RPMI8226 (cell line): ENCODE results near the gene PRR13.
"Not testable (repeated sequence)": the region's sequence is repeated elsewhere in the genome, so short reads cannot be mapped to it uniquely, and the experiment has no call there.

Source experiments
- DNase-seq: peaks from one replicate; pipeline ENCODE4 v3.0.0-alpha.2; 2015

The PRR13 gene, protein sequence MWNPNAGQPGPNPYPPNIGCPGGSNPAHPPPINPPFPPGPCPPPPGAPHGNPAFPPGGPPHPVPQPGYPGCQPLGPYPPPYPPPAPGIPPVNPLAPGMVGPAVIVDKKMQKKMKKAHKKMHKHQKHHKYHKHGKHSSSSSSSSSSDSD

GRCh38 chr12:53441040-53441833 lies at the start of gene PRR13:
TSS of gene PRR13 (plus strand) at chr12:53441734. CDS start at chr12:53442715, 981 bp downstream.
- peak; percentile 99 for DNase-seq

DNA sequence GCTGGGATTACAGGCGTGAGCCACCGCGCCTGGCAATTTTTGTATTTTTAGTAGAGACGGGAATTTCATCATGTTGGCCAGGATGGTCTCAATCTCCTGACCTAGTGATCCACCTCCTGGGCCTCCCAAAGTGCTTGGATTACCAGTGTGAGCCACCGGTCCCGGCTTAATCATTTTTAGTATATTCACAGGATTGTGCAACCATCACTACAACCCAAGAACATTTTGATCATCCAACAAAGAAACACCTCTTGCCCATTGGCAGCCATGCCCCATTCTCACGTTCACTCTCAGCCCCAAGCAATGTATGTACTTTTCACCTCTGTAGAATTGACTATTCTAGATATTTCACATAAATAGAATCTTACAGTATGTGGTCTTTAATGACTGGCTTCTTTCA lies 41.6 kb upstream of the PRR13 start:
- no peak for DNase-seq

DNA sequence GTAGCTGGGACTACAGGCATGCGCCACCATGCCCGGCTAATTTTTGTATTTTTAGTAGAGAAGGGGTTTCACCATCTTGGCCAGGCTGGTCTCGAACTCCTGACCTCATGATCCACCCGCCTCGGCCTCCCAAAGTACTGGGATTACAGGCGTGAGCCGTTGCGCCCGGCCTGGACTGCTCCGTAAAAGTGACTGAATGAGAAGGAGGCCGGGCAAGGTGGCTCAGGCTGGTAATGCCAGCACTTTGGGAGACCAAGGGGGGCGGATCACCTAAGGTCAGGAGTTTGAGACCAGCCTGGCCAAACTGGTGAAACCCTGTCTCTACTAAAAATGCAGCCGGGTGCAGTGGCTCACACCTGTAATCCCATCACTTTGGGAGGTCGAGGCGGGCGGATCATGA lies 39.2 kb upstream of the PRR13 start:
- not testable (repeated sequence) for DNase-seq

DNA sequence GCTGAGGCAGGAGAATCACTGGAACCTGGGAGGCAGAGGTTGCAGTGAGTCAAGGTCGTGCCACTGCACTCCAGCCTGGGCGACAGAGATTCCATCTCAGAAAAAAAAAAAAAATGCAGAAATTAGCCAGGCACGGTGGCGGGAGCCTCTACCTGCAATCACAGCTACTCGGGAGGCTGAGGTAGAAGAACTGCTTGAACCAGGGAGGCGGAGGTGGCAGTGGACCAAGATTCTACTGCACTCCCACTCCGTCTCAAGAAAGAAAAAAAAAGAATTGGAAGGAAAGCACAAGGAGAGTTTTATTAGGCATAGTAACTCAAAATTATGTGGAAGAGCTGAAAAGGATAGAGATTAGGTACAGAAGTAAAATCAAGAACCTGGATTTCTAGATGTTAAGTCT lies 38.7 kb upstream of the PRR13 start:
- DNase-seq = no peak

DNA sequence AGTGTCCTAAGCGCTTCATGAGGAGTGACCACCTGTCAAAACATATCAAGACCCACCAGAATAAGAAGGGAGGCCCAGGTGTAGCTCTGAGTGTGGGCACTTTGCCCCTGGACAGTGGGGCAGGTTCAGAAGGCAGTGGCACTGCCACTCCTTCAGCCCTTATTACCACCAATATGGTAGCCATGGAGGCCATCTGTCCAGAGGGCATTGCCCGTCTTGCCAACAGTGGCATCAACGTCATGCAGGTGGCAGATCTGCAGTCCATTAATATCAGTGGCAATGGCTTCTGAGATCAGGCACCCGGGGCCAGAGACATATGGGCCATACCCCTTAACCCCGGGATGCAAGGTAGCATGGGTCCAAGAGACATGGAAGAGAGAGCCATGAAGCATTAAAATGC lies 30.6 kb upstream of the PRR13 start:
- DNase-seq = no peak

- no peak for DNase-seq
Observed at GRCh38 chr12:53413485-53414204, 27.9 kb upstream of the PRR13 start.

GRCh38 chr12:53414756-53415417 lies 26.6 kb upstream of the PRR13 start:
- no peak for DNase-seq

DNA sequence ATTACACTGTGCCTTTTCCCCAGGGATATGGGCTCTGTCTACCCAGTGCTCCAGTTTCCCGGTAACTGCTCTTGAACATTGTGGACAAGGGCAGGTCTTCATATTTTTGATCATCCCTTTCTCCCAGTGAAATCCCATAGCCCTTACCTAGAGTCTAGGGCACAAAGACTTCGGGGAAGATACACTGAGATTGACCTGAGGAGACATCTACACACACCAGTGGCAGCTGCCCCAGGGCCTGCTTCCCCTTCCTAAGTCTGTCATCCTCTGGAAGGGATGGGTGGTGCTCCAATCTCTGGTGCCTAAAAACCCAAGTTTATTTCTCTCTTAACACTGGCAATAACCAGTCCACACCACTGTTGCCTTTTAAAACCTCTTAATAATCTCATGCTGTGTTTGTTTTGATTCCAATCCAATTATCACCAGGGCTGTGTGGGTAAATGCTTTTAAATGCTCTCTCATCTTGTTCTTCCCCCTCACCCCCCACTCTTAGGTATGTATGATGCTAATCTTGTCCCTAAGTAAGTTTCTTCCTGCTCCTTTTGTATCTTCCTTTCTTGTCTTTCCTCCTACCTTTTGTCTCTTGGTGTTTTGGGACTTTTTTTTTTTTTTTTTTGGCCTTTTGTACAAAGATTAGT lies 25.7 kb upstream of the PRR13 start:
- not testable (repeated sequence) for DNase-seq

DNA sequence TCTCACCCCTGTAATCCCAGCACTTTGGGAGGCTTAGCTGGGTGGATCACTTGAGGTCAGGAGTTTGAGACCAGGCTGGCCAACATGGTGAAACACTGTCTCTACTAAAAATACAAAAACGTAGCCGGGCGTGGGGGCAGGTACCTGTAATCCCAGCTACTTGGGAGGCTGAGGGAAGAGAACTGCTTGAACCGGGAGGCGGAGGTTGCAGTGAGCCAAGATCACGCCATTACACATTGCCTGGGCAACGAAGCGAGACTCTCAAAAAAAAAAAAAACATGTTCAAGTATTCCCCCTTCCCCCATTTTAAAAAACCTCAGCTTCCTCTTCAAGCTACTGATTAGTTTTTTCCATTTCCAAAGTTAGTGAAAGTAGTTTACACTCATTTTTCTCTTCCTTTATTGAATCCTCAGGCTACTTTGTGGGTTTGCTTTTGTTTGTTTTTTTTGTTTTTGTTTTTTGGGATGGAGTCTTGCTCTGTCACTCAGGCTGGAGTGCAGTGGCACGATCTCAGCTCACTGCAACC lies 24.2 kb upstream of the PRR13 start:
- DNase-seq = not testable (repeated sequence)

- DNase-seq = no peak
Observed at GRCh38 chr12:53418221-53418620, 23.3 kb upstream of the PRR13 start.

- DNase-seq = no peak
Observed at GRCh38 chr12:53419756-53420155, 21.8 kb upstream of the PRR13 start.

DNA sequence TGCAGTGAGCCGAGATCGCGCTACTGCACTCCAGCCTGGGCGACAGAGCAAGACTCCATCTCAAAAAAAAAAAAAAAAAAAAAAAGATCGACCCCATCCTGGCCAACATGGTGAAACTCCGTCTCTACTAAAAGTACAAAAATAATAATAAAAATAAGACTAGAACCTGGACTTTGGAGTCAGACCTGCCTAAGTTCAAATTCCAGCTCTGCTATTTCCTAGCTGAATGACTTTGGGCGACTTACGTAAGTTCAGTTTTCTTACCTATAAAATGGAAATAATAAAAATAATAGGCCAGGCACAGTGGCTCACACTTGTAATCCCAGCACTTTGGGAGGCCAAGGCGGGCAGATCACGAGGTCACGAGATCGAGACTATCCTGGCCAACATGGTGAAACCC lies 19.3 kb upstream of the PRR13 start:
- DNase-seq = not testable (repeated sequence)

GRCh38 chr12:53423597-53423996 lies 17.9 kb upstream of the PRR13 start, which contains the start of gene AMHR2:
TSS of gene AMHR2 (plus strand) at chr12:53423855. CDS start at chr12:53423935, 80 bp downstream.
- no peak for DNase-seq

DNA sequence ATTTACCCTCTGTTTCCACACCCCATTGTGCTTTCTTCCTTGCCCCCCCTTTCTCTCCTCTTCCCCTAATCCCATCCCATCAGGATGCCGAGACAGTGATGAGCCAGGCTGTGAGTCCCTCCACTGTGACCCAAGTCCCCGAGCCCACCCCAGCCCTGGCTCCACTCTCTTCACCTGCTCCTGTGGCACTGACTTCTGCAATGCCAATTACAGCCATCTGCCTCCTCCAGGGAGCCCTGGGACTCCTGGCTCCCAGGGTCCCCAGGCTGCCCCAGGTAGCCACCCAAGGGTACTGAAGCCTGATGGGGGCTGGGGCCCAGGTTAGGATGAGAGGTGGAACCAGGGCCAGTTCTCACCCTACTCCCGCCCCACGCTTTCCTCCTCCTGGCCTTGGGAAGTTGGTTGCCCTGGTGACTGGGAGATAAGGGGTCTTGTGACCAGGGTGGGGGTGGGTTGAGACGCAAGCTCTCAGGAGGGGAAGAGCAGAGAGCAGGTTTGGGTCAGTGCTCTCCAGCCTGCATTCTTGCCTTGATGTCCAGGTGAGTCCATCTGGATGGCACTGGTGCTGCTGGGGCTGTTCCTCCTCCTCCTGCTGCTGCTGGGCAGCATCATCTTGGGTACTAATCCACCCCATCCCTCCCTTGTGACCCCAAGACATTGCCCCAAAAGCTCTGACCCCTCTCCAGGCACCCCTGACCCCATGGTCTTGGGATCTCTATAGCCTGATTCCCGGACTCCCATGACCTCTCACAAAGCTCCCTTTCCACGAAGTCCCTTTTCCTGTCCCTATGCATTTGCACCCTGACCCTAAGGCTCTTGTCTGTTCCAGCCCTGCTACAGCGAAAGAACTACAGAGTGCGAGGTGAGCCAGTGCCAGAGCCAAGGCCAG lies 16.7 kb upstream of the PRR13 start:
- no peak for DNase-seq

- no peak for DNase-seq
Observed at GRCh38 chr12:53425515-53426150, 15.9 kb upstream of the PRR13 start.

GRCh38 chr12:53427905-53428594 lies 13.5 kb upstream of the PRR13 start:
- no peak for DNase-seq

- no peak for DNase-seq
Observed at GRCh38 chr12:53428741-53429140, 12.8 kb upstream of the PRR13 start.

DNA sequence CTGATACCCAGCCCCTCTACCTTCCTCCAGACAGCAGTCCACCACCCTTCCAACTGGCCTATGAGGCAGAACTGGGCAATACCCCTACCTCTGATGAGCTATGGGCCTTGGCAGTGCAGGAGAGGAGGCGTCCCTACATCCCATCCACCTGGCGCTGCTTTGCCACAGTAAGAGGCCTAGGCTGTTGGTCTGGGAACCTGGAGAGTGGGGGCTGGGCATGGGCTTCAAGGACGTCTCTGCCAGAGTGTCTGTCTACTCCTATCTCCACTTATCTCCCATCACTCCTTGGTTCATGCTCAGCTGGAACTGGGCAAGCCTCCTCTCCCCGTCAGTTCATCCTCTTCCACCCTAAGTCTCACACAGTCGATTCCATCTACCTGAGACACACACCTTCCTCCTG lies 11.4 kb upstream of the PRR13 start:
- no peak for DNase-seq

DNA sequence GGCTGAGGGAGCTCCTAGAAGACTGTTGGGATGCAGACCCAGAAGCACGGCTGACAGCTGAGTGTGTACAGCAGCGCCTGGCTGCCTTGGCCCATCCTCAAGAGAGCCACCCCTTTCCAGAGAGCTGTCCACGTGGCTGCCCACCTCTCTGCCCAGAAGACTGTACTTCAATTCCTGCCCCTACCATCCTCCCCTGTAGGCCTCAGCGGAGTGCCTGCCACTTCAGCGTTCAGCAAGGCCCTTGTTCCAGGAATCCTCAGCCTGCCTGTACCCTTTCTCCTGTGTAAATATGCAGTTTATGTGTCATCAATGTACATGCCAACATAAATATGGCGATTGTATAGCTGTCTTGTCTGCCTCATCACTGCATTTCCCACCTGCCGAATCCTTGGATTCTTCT lies 10.3 kb upstream of the PRR13 start:
- DNase-seq = no peak

DNA sequence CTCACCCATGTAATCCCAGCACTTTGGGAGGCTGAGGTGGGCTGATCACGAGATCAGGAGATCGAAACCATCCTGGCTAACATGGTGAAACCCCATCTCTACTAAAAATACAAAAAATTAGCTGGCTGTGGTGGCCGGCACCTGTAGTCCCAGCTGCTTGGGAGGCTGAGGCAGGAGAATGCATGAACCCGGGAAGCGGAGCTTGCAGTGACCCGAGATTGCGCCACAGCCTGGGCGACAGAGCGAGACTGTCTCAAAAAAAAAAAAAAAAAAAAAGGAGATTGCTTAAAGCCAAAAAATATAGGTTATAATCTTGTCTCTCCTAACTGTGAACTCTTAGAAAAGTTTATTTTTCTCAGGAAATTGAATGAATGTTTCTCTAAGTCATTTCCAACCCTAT lies 6.2 kb upstream of the PRR13 start:
- not testable (repeated sequence) for DNase-seq
